GM12874 (cell line): Measurements from ENCODE around the gene MOV10L1.

Experiments
- TF ChIP-seq, protein P1 (sequence below): IDR thresholded peaks from 2 replicates; pipeline ENCODE4 v1.5.1; 2011; ENCODE audit warnings: low read depth, mild to moderate bottlenecking, control low read depth, low read length, moderate library complexity; ENCODE audit not compliant: insufficient read depth

MOV10L1 gene

DNA sequence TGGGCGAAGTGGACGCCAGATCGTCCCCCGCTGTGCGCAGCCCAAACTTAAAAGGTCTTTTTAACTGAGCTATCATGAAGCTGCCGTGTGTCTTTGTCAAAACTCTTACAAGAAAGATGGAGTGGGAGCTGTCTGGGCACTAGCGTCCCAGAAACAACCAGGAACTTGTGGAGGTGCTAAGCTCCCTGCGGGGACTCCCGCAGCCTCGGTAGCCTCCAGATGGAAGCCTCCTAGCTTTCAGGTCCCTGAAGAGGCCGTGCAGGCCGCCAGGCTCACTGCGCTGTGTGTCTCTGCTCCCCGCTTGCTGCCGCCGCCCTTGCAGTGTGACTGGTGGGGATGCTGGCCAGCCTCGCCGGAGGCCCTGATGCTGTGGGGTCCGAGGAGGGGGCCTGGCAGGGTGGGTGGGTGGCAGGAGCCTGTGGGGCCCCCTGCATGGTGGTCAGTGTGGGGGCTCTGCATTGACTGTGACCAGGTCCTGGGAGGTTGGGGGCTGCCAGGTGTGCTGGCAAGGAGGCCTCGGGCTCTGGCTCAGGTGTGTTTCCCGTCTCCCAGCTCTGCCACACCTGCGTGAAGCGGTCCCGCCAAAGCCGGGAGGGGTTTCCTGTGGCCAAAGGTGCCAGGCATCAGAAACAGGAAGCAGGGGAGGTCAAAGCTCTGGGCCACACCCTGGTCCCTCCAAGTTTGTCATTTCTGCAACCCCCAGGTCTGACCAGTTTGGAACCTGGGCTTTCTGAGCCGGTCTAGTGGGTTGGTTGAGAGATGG is 97.1 kb downstream of the MOV10L1 start:
- TF ChIP-seq, protein P1, sequence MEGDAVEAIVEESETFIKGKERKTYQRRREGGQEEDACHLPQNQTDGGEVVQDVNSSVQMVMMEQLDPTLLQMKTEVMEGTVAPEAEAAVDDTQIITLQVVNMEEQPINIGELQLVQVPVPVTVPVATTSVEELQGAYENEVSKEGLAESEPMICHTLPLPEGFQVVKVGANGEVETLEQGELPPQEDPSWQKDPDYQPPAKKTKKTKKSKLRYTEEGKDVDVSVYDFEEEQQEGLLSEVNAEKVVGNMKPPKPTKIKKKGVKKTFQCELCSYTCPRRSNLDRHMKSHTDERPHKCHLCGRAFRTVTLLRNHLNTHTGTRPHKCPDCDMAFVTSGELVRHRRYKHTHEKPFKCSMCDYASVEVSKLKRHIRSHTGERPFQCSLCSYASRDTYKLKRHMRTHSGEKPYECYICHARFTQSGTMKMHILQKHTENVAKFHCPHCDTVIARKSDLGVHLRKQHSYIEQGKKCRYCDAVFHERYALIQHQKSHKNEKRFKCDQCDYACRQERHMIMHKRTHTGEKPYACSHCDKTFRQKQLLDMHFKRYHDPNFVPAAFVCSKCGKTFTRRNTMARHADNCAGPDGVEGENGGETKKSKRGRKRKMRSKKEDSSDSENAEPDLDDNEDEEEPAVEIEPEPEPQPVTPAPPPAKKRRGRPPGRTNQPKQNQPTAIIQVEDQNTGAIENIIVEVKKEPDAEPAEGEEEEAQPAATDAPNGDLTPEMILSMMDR, result no peak

DNA sequence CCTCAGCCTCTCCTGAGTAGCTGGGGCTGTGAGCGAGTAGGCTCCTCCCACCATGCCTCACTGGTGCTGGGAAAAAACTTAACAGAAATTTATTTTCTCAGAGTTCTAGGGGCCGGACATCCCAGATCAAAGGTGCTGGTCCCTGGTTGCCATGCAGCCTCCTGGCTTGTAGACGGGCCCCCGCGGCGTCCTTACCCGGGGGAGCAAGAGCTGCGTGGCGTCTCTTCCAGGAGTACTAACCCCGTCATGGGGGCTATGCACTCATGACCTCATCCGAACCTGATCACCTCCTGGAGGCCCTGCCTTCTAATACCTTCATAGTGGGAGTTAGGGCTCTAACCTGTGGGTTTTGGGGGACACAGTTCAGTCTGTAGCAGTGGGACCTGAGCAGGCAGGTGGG is 98.5 kb downstream of the MOV10L1 start:
- TF ChIP-seq, protein P1, result no peak

DNA sequence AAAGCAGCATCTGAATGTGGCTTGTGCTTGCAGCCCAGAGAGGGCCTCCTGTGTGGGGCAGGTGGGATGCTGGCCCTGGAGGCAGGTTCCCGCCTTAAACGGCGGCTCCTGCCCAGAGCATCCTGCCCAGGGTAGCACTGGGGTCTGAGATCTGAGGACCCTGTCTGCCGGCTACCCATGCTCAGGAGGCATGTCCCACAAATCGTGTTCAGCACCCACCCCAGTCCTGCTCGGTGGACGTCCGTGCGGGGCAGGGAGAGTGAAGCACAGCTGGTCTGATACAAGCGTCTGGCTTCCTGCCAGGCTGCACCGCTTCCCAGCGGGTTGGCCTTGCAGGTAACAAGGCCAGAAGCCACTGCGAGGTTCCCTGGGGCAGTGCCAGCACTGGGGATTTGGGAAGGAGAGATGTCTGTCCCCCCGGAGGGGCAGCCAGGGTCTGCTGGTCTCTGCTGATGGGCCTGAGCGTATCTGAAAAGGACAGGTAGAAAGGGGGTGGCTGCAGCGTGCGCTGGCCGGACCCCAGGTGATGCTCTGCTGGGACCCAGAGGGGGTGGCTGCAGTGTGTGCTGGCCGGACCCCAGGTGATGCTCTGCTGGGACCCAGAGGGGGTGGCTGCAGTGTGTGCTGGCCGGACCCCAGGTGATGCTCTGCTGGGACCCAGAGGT is 99.5 kb downstream of the MOV10L1 start:
- TF ChIP-seq, protein P1, result no peak

DNA sequence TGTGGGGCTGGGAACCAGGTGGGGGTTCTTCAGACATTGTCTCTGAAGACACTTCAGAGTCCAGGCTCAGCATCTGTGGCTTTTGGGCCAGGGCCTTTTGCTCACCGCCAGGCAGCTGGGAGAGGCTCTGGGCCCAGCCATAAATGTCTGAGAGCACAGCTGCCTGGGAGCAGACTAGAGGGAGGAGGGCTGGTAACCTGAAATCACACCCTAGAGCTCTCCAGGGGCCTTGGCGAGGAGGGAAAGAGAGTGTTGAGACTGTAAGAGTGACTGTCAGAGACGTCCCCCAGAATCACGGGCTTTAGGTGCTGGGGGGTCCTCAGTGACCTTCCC is 100.0 kb downstream of the MOV10L1 start:
- TF ChIP-seq, protein P1, result no peak

DNA sequence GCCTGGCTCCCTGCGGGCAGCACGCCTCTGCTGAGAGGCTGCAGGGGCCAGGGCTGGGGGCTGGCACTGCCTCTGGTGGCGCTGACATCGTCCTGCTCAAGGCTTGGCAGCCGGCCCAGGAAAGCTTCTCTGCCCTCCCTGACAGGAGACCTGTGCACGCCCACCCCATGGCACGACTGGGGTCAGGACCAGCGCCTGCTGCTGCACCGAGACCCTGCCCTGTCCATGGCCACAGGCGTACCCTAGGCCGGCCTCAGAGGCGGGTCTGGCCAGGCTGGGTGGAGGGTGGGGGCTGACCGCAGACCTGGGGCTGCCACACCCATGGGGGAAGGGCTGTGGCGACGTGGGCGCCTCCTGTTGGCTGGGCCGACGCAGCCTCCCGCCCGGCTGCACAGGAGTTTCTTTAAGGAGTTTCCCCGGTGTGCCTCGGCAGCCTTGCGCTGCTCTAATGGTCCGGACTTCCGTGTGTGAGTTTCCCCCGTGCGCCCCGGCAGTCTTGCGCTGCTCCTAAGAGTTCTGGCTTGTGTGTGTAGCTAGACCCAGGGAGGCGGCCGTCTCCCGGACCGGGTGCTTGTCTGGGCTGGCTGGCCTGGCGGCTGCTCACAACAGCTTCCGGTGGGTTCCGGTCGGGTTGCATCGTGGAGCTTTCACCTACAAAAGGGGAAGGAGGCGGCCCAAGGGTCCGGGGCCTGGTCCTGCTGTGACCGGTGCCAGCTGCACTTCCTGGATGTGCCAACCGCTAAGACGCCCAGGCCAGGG is 100.6 kb downstream of the MOV10L1 start:
- TF ChIP-seq, protein P1, result peak; percentile 56

DNA sequence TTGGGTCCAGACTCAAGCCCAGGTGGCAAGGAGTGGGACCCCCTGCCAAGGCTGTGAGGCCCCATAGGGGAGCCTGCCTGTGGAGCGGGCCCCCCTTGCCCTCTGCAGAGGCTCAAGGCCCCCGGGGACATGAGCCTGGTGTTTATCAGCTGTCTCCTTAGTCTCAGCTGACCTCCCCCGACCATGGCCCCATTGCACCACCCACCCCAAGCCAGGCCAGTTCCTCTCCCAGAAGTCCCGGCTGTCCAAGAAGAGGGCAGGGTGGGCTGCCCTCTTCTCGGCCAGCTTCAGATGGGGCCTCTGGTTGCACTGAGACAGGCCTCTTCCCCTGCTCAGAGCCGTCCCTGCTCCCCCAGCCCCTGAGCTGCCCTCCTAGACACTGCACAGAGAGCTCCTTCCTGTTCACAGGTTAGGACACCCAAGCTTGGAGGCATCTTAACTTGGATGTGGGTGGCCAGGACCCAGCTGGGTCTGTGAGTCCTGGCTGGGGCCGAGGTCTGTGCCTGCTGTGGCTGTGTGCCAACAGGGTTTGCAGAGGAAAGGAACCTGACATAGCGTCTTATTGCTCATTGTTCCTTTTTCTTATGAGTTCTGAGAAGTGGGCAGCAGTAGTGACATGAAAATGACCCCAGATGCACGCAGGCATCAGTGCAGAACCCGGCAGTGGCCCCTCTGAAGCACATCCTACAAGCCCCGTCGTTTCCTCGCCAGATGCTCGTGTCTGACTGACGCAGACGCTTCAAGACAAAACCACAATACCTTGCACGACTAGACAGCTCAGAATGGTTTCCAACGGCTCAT is 101.3 kb downstream of the MOV10L1 start:
- TF ChIP-seq, protein P1, result no peak
